Measurements from ENCODE around the gene ADM.
A peak's percentile ranks its signal among the peaks of the same experiment; 100 is the strongest.
"Not testable (repeated sequence)": the region's sequence is repeated elsewhere in the genome, so short reads cannot be mapped to it uniquely, and the experiment has no call there.

ADM gene

GRCh38 chr11:10304495-10305261 is at the start of gene ADM:
Gene ADM (plus strand): TSS chr11:10305073. CDS start chr11:10305701, 628 bp downstream.
- H3K4me3 ChIP-seq (replicated peaks; ENCODE audit: low read depth, low read length), result peak within 1 kb of the TSS; percentile 95
- TF ChIP-seq CTCF (IDR thresholded peaks at IDR 0.05; ENCODE audit: low read length, missing control alignments), result no peak
- peak; percentile 94 for DNase-seq (ENCODE audit: low read depth)

- DNase-seq (ENCODE audit: low read depth), result no peak
- no peak overlapping the region for H3K4me3 ChIP-seq (replicated peaks; ENCODE audit: low read depth, low read length)
- no peak for TF ChIP-seq CTCF (IDR thresholded peaks at IDR 0.05; ENCODE audit: low read length, missing control alignments)
Observed at GRCh38 chr11:10255388-10256125, 49.3 kb upstream of the ADM start.

GRCh38 chr11:10257478-10257877 is 47.4 kb upstream of the ADM start:
- no peak for TF ChIP-seq CTCF (IDR thresholded peaks at IDR 0.05; ENCODE audit: low read length, missing control alignments)
- no peak for DNase-seq (ENCODE audit: low read depth)
- H3K4me3 ChIP-seq (replicated peaks; ENCODE audit: low read depth, low read length), result no peak overlapping the region

GRCh38 chr11:10261821-10262220 is 43.1 kb upstream of the ADM start:
- peak; percentile 17 for DNase-seq (ENCODE audit: low read depth)
- no peak for TF ChIP-seq CTCF (IDR thresholded peaks at IDR 0.05; ENCODE audit: low read length, missing control alignments)
- no peak overlapping the region for H3K4me3 ChIP-seq (replicated peaks; ENCODE audit: low read depth, low read length)

- DNase-seq (ENCODE audit: low read depth), result peak; percentile 66
- TF ChIP-seq CTCF (IDR thresholded peaks at IDR 0.05; ENCODE audit: low read length, missing control alignments), result no peak
- no peak overlapping the region for H3K4me3 ChIP-seq (replicated peaks; ENCODE audit: low read depth, low read length)
Observed at GRCh38 chr11:10263929-10264328, 40.9 kb upstream of the ADM start.

GRCh38 chr11:10264716-10265115 is 40.2 kb upstream of the ADM start:
- DNase-seq (ENCODE audit: low read depth); H3K4me3 ChIP-seq (replicated peaks; ENCODE audit: low read depth, low read length): not testable (repeated sequence)

- DNase-seq (ENCODE audit: low read depth), result no peak
- no peak for TF ChIP-seq CTCF (IDR thresholded peaks at IDR 0.05; ENCODE audit: low read length, missing control alignments)
- no peak overlapping the region for H3K4me3 ChIP-seq (replicated peaks; ENCODE audit: low read depth, low read length)
Observed at GRCh38 chr11:10265936-10266335, 38.9 kb upstream of the ADM start.

All from fibroblast of pulmonary artery (primary cell).